ENCODE data around the gene NCSTN.

The NCSTN gene

GRCh38 chr1:160332516-160332915 lies 10.7 kb upstream of the NCSTN start:
- TF ChIP-seq CREB1 (IDR thresholded peaks at IDR 0.05; ENCODE audit: low read depth) = no peak
- TF ChIP-seq RAD21 (IDR thresholded peaks at IDR 0.05; ENCODE audit: low read depth) = no peak
- TF ChIP-seq ZBTB7A (IDR thresholded peaks at IDR 0.05; ENCODE audit: low read depth) = no peak
- no peak for TF ChIP-seq TCF12 (IDR thresholded peaks at IDR 0.05; ENCODE audit: low read depth)
- no peak for TF ChIP-seq FOXM1 (IDR thresholded peaks at IDR 0.05; ENCODE audit: borderline replicate concordance, low read depth)
- no peak for TF ChIP-seq REST (IDR thresholded peaks at IDR 0.05; ENCODE audit: low read depth)
- TF ChIP-seq TEAD4 (IDR thresholded peaks at IDR 0.05) = no peak
- TF ChIP-seq EGR1 (IDR thresholded peaks at IDR 0.05) = no peak
- no peak for TF ChIP-seq TAF1 (IDR thresholded peaks at IDR 0.05; ENCODE audit: low read depth)
- TF ChIP-seq YY1 (IDR thresholded peaks at IDR 0.05; ENCODE audit: low read depth) = no peak
- TF ChIP-seq MAX (IDR thresholded peaks at IDR 0.05) = no peak
- no peak for TF ChIP-seq USF1 (IDR thresholded peaks at IDR 0.05)
- TF ChIP-seq NFIC (IDR thresholded peaks at IDR 0.05) = no peak
- TF ChIP-seq EP300 (IDR thresholded peaks at IDR 0.05; ENCODE audit: borderline replicate concordance) = no peak
- TF ChIP-seq CEBPB (IDR thresholded peaks at IDR 0.05) = no peak

GRCh38 chr1:160338580-160338979 lies 4.6 kb upstream of the NCSTN start:
- TF ChIP-seq MAX (IDR thresholded peaks at IDR 0.05) (no peak), RAD21 (IDR thresholded peaks at IDR 0.05; ENCODE audit: low read depth) (no peak), USF1 (IDR thresholded peaks at IDR 0.05) (no peak), CREB1 (IDR thresholded peaks at IDR 0.05; ENCODE audit: low read depth) (no peak), NFIC (IDR thresholded peaks at IDR 0.05) (no peak), EP300 (IDR thresholded peaks at IDR 0.05; ENCODE audit: borderline replicate concordance) (no peak), TEAD4 (IDR thresholded peaks at IDR 0.05) (no peak), TCF12 (IDR thresholded peaks at IDR 0.05; ENCODE audit: low read depth) (no peak), TAF1 (IDR thresholded peaks at IDR 0.05; ENCODE audit: low read depth) (no peak), CEBPB (IDR thresholded peaks at IDR 0.05) (no peak), REST (IDR thresholded peaks at IDR 0.05; ENCODE audit: low read depth) (no peak), FOXM1 (IDR thresholded peaks at IDR 0.05; ENCODE audit: borderline replicate concordance, low read depth) (no peak), EGR1 (IDR thresholded peaks at IDR 0.05) (no peak), YY1 (IDR thresholded peaks at IDR 0.05; ENCODE audit: low read depth) (no peak), ZBTB7A (IDR thresholded peaks at IDR 0.05; ENCODE audit: low read depth) (no peak)

GRCh38 chr1:160340146-160340545 lies 3.0 kb upstream of the NCSTN start:
- TF ChIP-seq ZBTB7A (IDR thresholded peaks at IDR 0.05; ENCODE audit: low read depth) (no peak), FOXM1 (IDR thresholded peaks at IDR 0.05; ENCODE audit: borderline replicate concordance, low read depth) (no peak), CEBPB (IDR thresholded peaks at IDR 0.05) (no peak), YY1 (IDR thresholded peaks at IDR 0.05; ENCODE audit: low read depth) (no peak), NFIC (IDR thresholded peaks at IDR 0.05) (no peak), TAF1 (IDR thresholded peaks at IDR 0.05; ENCODE audit: low read depth) (no peak), MAX (IDR thresholded peaks at IDR 0.05) (no peak), USF1 (IDR thresholded peaks at IDR 0.05) (no peak), RAD21 (IDR thresholded peaks at IDR 0.05; ENCODE audit: low read depth) (no peak), CREB1 (IDR thresholded peaks at IDR 0.05; ENCODE audit: low read depth) (no peak), EP300 (IDR thresholded peaks at IDR 0.05; ENCODE audit: borderline replicate concordance) (no peak), EGR1 (IDR thresholded peaks at IDR 0.05) (no peak), TCF12 (IDR thresholded peaks at IDR 0.05; ENCODE audit: low read depth) (no peak), REST (IDR thresholded peaks at IDR 0.05; ENCODE audit: low read depth) (no peak), TEAD4 (IDR thresholded peaks at IDR 0.05) (no peak)
